ENCODE measurements around the gene DUS3L.

Gene DUS3L

DNA sequence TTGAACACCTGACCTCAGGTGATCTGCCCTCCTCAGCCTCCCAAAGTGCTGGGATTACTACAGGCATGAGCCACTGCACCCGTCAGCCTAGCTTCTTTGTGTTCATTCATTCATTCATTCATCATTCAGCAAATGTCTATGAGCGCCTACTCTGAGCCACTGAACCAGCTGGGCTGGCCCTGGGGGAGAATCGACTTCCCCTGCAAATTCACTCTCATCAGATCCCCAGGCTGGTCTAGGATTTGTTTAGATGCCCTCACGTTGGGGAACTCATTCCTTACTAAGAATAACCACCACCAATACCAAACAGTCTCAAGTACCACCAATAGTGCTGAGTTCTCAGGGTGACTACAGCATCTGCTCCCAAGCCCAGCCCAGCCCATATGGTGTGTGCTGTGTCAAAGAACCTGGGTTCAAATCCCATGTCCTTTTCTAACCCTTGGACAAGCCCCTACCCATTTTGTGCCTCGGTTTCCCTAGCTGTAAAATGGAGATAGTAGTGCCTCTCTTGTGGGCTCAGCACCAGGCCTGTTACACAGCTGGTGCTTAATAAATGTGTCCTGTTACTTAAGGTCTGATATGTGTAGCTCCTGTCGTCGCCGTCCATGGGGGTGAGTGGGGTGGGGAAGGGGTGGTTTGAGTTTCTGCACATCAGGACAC is 30.7 kb upstream of the DUS3L start:
- no peak for DNase-seq

DNA sequence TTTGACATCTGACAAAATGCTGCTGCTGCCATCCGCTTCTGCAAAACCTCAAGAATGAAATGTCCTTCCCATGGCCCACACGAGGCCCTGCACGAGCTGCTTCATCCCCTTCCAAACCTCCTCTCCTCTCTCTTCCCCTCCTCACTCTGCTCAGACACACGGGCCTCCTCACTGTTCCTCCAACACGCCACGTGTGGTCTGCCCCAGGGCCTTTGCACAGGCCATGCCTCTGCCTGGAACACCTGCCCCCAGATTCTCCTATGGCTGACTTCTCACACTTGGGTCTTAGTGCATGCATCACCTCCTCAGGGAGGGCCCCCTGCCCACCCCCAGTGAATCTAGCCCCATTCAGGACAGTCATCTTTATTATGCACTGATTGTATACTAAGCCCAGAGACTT is 29.8 kb upstream of the DUS3L start:
- DNase-seq: no peak

DNA sequence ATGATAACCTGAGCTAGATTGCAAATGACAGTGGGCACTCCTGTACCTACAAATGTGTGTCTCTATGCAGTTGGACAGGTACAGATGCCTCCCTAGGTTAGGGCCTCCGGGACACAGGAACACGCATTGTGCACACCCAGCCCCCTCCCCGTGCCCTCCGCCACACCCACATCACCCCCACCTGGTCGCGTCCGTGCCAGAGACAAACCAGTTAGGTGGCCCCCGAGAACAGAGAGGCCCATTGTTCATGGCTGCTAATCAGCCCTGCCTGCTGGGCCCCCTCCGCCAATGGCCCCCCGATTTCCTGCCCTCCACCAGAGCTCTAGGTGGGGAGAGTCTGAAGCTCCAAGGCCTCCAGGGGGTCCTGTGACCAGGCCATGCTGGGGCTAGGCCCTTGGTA is 27.6 kb upstream of the DUS3L start:
- no peak for DNase-seq

GRCh38 chr19:5817218-5817617 is 26.3 kb upstream of the DUS3L start:
- no peak for DNase-seq

DNA sequence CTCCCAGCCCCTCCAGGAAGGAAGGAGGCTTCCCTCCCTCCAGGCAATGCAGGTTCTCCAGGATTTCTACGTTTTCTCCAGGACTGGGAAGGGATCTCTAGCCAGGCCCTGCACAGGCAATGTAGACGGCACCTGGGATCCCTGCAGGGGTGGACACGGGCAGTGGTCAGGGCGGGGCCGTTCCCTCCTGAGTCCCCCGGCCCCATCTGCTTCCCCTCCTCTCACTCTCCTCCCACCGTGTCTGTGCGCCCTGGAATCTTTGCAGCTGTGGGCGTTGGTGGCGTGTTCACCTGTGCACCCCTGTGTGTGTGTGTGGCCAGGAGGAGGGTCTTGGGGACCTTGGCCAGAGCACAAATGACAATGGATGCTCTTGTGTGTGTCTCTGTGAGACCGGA is 23.9 kb upstream of the DUS3L start:
- no peak for DNase-seq

GRCh38 chr19:5814123-5814851 is 23.3 kb upstream of the DUS3L start:
- DNase-seq: no peak

- no peak for DNase-seq
Measured at GRCh38 chr19:5811117-5811516, 20.2 kb upstream of the DUS3L start.

DNA sequence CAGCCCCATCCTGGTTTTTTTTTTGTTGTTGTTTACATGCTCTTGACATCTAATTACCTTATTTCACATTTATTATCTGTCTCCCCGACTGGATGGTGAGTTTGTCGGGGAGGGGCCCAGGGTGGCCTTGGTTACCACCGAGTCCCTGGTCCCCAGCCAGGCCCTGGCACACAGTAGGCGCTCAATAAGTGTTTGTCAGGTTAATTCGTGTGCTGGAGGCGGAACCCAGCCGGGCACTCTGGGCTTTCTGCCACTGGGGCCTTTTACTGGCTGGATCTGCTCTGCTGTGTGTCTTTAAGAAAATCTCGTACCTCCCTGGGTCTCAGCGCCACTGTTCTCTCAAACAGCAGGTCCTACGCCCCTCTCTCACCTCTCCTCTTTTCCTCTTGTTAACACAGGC is 18.5 kb upstream of the DUS3L start:
- DNase-seq: no peak

- no peak for DNase-seq
Measured at GRCh38 chr19:5809053-5809452, 18.1 kb upstream of the DUS3L start.

GRCh38 chr19:5808120-5808816 is 17.3 kb upstream of the DUS3L start:
- no peak for DNase-seq

- DNase-seq: no peak
Measured at GRCh38 chr19:5806905-5807304, 15.9 kb upstream of the DUS3L start.

GRCh38 chr19:5806133-5806489 is 15.1 kb upstream of the DUS3L start:
- DNase-seq: no peak

DNA sequence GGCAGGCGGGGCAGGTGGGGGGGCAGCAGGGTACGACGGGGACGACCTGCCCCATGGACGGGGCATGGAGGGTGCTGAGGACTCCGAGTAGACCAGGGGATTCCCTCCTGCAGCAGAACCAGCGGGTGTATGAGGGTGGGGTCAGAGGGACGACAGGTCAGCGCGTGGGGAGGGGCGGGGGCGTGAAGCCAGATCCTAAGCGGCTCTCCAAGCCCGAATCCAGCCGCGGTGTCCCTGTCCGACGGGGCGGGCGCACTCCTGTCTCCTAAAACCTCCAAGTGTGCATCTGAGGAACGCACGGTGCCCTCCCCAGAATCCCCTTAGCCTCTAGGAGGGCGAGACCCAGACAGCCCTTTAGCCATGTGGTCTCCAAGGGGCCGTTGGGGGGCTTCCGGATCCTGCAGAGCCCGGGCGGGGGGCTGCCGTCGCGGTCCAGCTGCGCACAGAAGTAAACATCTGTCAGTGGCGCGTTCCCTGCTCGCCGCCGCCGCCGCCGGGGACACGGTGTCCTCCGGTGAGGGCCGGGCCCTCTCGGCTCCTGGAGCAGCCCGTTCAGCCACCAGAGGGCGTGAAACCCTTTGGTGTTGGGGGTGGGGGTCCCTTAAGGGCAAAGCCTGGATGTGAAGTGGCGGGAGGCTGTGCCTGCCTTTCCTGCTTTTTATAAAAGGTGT is 14.6 kb upstream of the DUS3L start:
- peak; percentile 54 for DNase-seq

DNA sequence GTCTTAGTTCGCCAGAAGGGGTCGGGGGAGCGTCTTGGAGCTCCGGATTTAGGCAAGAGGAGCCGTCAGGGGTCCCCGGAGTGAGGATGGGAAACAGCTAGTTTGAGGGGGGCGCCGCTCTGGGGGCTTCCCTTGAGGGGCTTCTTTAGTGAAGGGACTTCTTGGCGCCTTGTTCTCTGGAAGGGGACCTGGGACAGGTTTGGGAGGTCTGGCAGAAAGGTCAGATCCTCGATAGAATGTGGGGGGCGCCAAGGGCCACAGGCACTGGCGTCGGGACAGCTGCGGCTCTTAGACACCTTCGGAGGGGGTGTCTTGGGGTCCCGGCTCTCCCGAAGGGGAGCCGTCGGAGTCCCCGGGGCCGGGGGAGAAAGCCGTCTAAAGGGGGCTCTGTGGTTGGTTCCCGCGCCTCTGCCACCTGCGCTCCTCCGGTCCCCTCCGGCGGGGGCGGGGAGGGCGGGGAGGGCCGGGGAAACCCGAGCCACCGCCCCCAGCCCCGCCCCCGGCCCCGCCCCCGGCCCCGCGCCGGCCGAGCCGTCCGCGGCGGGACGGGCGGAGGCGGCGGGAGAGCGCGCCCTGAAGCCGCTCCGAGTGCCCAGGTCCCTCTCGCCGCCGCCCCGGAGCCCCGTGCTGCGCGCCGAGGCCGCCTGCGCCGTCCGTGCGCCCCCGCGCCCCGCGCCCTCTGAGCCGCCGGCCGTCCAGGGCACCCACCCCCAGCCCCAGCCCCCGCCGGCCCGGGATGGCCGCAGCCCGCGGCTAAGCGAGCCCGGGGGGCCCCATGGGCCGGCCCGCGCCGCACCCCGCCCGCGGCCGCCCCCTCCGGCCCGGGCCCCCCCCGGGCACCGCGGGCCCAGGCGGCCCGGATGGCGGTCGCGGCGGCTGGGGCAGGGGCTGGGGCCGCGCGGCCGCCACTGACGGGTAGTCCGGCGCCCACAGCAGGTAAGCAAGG is 13.8 kb upstream of the DUS3L start, which contains the start of gene NRTN:
TSS of gene NRTN (plus strand) at position 552 of the 946 bp plus-strand sequence. CDS start 19,099 bp downstream, outside the sequence.
- DNase-seq: peak; percentile 61

DNA sequence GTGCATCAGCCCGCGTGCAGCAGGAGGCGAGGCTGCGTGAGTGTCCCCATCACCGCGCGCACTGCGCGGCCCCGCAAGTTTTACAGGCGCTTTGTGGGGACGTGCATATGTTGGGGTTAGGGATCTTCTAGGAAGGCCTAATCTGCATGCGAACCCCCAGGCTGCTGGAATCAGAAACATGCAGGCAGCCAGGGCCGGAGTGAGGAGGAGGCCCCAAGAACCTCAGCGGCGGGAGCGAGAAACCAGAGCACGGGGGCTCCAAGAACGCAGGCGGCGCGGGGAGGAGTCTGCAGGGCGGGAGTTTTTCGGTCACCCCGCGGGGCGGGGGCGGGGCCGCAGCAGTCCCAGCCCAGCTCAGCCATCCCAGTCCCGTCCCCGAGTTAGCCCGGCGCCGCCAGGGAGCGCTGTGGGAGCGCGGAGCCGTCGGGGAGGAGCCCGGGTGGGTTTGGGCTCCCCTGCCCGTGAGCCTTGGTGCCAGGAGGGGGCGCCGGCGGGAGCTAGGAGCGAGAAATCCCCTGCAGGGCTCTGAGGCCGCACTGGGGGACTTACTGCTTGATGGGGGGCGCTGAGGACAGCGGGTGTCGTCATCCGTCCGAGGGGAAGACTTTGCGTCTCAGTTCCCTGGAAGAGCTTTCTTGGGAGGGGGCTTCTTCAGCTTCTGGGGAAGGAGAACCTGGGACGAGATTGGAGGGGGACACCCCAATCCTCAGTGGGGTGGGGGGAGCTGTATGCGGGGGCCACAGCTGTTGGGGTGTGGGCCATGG is 13.0 kb upstream of the DUS3L start:
- DNase-seq: peak; percentile 92

- no peak for DNase-seq
Measured at GRCh38 chr19:5803441-5803751, 12.4 kb upstream of the DUS3L start.

DNA sequence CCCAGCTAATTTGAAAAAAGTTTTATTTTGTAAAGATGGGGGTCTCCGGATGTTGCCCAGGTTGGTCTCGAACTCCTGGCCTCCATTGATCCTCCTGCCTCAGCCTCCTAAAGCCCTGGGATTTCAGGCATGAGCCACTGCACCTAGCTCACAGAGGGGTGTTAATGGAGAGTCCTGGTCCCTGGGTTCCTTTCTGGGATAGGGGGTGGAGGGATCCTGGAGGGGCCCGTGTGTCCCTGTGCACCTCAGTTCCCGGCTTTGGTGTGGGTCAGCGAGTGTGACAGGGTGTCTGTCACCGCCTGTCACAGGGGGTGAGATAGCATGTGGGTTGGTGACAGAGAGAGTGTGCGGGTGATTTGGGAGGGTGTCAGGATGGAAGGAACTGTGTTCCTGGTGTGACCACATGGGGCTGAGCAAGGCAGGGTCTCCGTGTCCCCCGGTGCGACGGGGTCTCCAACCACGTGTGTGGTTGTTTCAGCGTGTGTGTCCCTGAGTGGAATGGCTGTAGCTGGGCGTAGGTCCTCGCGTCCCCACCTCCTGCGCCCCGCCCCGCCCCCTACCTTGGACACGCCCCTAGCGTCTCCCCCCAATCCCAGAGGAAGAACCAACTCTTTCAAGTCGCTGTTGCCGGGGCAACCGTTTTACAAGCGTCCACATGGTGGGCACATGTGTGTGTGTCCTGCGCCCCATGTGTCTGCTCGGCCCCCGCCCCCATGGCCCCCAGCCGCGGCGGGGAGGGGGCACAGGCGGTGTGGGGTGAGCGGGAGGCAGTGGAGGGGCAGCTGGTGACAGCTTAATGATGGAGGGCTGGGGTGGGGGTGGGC is 11.0 kb upstream of the DUS3L start:
- no peak for DNase-seq

- DNase-seq: no peak
Measured at GRCh38 chr19:5800361-5801270, 9.7 kb upstream of the DUS3L start.
